ENCODE data around the gene HSD17B13. TPM values are rescaled to one million over a fixed set of nuclear protein-coding genes. Genes with fewer than 3 reads are reported as not detected.
"Not testable (repeated sequence)": the region's sequence is repeated elsewhere in the genome, so short reads cannot be mapped to it uniquely, and the experiment has no call there.

HSD17B13 gene
- total and polyA plus RNA-seq, 2 experiments from 2014 or later: 0.18 TPM; not detected in 1

GRCh38 chr4:87305562-87305961 lies 17.1 kb downstream of the HSD17B13 start:
- no peak for DNase-seq (ENCODE audit: low read depth in 1 of 2, low spot score in 1 of 2)
- Histone ChIP-seq H3K4me3 (no peak overlapping the region), H3K9me3 (ENCODE audit: low read depth) (no peaks in the 10 kb centered on the region), H3K4me1 (ENCODE audit: low read depth) (no peaks in the 10 kb centered on the region), H3K36me3 (no peaks in the 10 kb centered on the region), H3K27ac (no peak overlapping the region), H3K27me3 (no peaks in the 10 kb centered on the region)
- TF ChIP-seq, protein P1, sequence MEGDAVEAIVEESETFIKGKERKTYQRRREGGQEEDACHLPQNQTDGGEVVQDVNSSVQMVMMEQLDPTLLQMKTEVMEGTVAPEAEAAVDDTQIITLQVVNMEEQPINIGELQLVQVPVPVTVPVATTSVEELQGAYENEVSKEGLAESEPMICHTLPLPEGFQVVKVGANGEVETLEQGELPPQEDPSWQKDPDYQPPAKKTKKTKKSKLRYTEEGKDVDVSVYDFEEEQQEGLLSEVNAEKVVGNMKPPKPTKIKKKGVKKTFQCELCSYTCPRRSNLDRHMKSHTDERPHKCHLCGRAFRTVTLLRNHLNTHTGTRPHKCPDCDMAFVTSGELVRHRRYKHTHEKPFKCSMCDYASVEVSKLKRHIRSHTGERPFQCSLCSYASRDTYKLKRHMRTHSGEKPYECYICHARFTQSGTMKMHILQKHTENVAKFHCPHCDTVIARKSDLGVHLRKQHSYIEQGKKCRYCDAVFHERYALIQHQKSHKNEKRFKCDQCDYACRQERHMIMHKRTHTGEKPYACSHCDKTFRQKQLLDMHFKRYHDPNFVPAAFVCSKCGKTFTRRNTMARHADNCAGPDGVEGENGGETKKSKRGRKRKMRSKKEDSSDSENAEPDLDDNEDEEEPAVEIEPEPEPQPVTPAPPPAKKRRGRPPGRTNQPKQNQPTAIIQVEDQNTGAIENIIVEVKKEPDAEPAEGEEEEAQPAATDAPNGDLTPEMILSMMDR (IDR thresholded peaks at IDR 0.05; ENCODE audit: low read depth, low read length): no peak

- Histone ChIP-seq H3K4me3 (no peak overlapping the region), H3K27me3 (no peaks in the 10 kb centered on the region), H3K9me3 (ENCODE audit: low read depth) (no peaks in the 10 kb centered on the region), H3K4me1 (ENCODE audit: low read depth) (no peaks in the 10 kb centered on the region), H3K36me3 (no peaks in the 10 kb centered on the region), H3K27ac (no peak overlapping the region)
- DNase-seq (ENCODE audit: low read depth in 1 of 2, low spot score in 1 of 2): peak in 1 of 2 donors; percentile 32
- TF ChIP-seq, protein P1 (IDR thresholded peaks at IDR 0.05; ENCODE audit: low read depth, low read length): no peak
Measured at GRCh38 chr4:87304745-87305432, 17.8 kb downstream of the HSD17B13 start.

DNA sequence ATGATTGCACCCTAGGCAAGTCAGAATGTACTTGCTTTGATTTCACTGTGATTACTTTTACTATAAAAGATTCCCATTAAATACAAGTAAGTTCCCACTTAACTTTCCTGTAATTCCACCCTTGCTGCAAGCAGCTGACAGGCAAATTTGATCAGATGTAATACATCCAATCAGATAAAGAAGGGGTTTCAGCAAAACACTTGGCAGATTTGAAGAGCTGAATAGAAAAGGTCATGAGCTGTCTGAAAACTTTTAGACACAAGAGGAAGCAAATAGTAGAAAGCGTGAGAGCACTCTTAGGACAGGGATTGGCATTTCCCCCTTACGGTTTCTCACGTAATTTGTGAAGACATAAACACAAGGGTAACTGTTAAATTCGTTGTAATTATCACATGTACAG lies 22.8 kb downstream of the HSD17B13 start:
- Histone ChIP-seq H3K4me3 (no peak overlapping the region), H3K27ac (no peak overlapping the region), H3K4me1 (ENCODE audit: low read depth) (no peaks in the 10 kb centered on the region), H3K36me3 (no peaks in the 10 kb centered on the region), H3K27me3 (no peaks in the 10 kb centered on the region), H3K9me3 (ENCODE audit: low read depth) (no peaks in the 10 kb centered on the region)
- DNase-seq (ENCODE audit: low read depth in 1 of 2, low spot score in 1 of 2): no peak
- TF ChIP-seq, protein P1 (IDR thresholded peaks at IDR 0.05; ENCODE audit: low read depth, low read length): no peak

GRCh38 chr4:87298362-87298761 lies 24.3 kb downstream of the HSD17B13 start:
- Histone ChIP-seq H3K4me1 (ENCODE audit: low read depth) (no peaks in the 10 kb centered on the region), H3K27me3 (no peaks in the 10 kb centered on the region), H3K36me3 (no peaks in the 10 kb centered on the region), H3K9me3 (ENCODE audit: low read depth) (no peaks in the 10 kb centered on the region), H3K27ac (no peak overlapping the region), H3K4me3 (no peak overlapping the region)
- TF ChIP-seq, protein P1 (IDR thresholded peaks at IDR 0.05; ENCODE audit: low read depth, low read length): no peak
- DNase-seq (ENCODE audit: low read depth in 1 of 2, low spot score in 1 of 2): no peak

DNA sequence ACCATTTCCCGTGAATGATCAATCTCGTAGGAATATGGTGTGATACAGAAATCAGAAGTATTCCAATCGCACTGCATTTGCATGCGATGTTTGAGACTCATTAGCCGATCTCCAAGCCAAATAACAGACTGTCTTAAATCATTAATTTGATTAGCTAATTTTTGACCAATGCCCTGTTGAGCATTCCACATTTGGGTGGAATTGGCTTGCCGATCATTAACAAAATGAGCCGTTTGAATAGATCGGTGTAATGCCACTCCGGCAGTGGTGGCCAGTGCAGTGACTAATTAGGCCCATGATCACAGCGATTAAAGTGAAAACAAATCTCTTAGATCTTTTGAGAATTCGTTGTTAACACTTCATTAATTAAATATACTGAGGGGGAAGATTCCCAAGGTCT lies 27.8 kb downstream of the HSD17B13 start:
- not testable (repeated sequence) for H3K9me3 ChIP-seq (ENCODE audit: low read depth); H3K27me3 ChIP-seq; H3K27ac ChIP-seq; H3K4me1 ChIP-seq (ENCODE audit: low read depth); DNase-seq (ENCODE audit: low read depth in 1 of 2, low spot score in 1 of 2); H3K36me3 ChIP-seq; H3K4me3 ChIP-seq

- not testable (repeated sequence) for H3K4me1 ChIP-seq (ENCODE audit: low read depth); H3K27ac ChIP-seq; H3K9me3 ChIP-seq (ENCODE audit: low read depth); DNase-seq (ENCODE audit: low read depth in 1 of 2, low spot score in 1 of 2); H3K36me3 ChIP-seq; H3K27me3 ChIP-seq; H3K4me3 ChIP-seq
Measured at GRCh38 chr4:87293889-87294288, 28.8 kb downstream of the HSD17B13 start.
